IMR-90 (cell line): Measurements from ENCODE around the gene WNT10A. TPM values are rescaled to one million over a fixed set of nuclear protein-coding genes. Genes with fewer than 3 reads are reported as not detected.

Experiments used
- ATAC-seq: fragments of 200-7000 bp; cut with Tn5 transposase; 2 replicates; pipeline ENCODE4 v1.9.1; 2020; ENCODE audit warnings: low read depth, mild to moderate bottlenecking, moderate library complexity
- BruUV-seq: library from RNA; stranded (reverse); fragments of 400-500 nt; replicated peaks from 2 replicates; lab custom pipeline; 2021; lab: Mats Ljungman, UMichigan
- CTCF ChIA-PET: fragments of 300-600 bp; formaldehyde crosslinking; extraction: SDS; loops from one replicate; lab custom pipeline; 2021; ENCODE audit warnings: antibody characterized with exemption; lab: Yijun Ruan, JAX
- POLR2A ChIA-PET: fragments of 300-600 bp; sonication (Branson Sonifier 250); formaldehyde crosslinking; loops from one replicate; lab custom pipeline; 2022; ENCODE audit warnings: antibody characterized with exemption; ENCODE audit not compliant: unreplicated experiment; lab: Charles Lee
- DNase-seq: peaks from one replicate; pipeline ENCODE4 v3.0.0; 2013
- H2AFZ ChIP-seq: replicated peaks from 2 replicates; pipeline ENCODE3; 2013; ENCODE audit warnings: low read length, mild to moderate bottlenecking; ENCODE audit not compliant: poor library complexity
- H2AK5ac ChIP-seq: 2 replicates; pipeline ENCODE4 v1.6.1; 2013; ENCODE audit warnings: low read depth, low read length, inconsistent platforms
- H2AK9ac ChIP-seq: replicated peaks from 2 replicates; pipeline ENCODE3; 2013; ENCODE audit warnings: mild to moderate bottlenecking, low read depth, low read length, moderate library complexity; ENCODE audit not compliant: poor library complexity
- H2BK120ac ChIP-seq: 2 replicates; pipeline ENCODE4 v1.6.1; 2013; ENCODE audit warnings: low read depth, low read length, inconsistent platforms
- H2BK15ac ChIP-seq: 3 replicates; pipeline ENCODE4 v1.6.1; 2013; ENCODE audit warnings: low read depth, low read length, inconsistent platforms
- H2BK20ac ChIP-seq: 2 replicates; pipeline ENCODE4 v1.6.1; 2013; ENCODE audit warnings: low read depth, mild to moderate bottlenecking, inconsistent platforms, low read length, moderate library complexity
- H2BK5ac ChIP-seq: 2 replicates; pipeline ENCODE4 v1.6.1; 2013; ENCODE audit warnings: mild to moderate bottlenecking, low read depth, low read length, inconsistent platforms; ENCODE audit not compliant: poor library complexity, severe bottlenecking
- H3K14ac ChIP-seq: replicated peaks from 2 replicates; pipeline ENCODE4 v1.6.1; 2013; ENCODE audit warnings: low read depth, low read length, inconsistent platforms
- H3K18ac ChIP-seq: 2 replicates; pipeline ENCODE4 v1.6.1; 2013; ENCODE audit warnings: low read depth, low read length, control low read depth
- H3K23ac ChIP-seq: 2 replicates; pipeline ENCODE4 v1.6.1; 2013; ENCODE audit warnings: low read depth, low read length, inconsistent platforms
- H3K27ac ChIP-seq: 2 replicates; pipeline ENCODE4 v1.5.1; 2013; ENCODE audit warnings: mild to moderate bottlenecking, control low read depth, low read length; ENCODE audit not compliant: insufficient read depth
- H3K27me3 ChIP-seq: 2 replicates; pipeline ENCODE4 v1.6.1; 2013; ENCODE audit warnings: low read length; ENCODE audit not compliant: control insufficient read depth, insufficient read depth
- H3K36me3 ChIP-seq: 2 replicates; pipeline ENCODE4 v1.6.1; 2013; ENCODE audit warnings: low read length, mixed read lengths; ENCODE audit not compliant: control insufficient read depth, insufficient read depth
- H3K4ac ChIP-seq: 2 replicates; pipeline ENCODE4 v1.6.1; 2013; ENCODE audit warnings: low read depth, low read length, inconsistent platforms
- H3K4me1 ChIP-seq: 2 replicates; pipeline ENCODE4 v1.6.1; 2013; ENCODE audit warnings: low read length, mixed read lengths; ENCODE audit not compliant: control insufficient read depth, insufficient read depth
- H3K4me2 ChIP-seq: 2 replicates; pipeline ENCODE4 v1.6.1; 2013; ENCODE audit warnings: low read depth, mild to moderate bottlenecking, control low read depth, low read length, moderate library complexity
- H3K4me3 ChIP-seq: 2 replicates; pipeline ENCODE4 v1.5.1; 2013; ENCODE audit warnings: low read depth, mild to moderate bottlenecking, control low read depth, low read length, moderate library complexity; ENCODE audit not compliant: insufficient read depth
- H3K56ac ChIP-seq: 2 replicates; pipeline ENCODE4 v1.6.1; 2013; ENCODE audit warnings: low read length, inconsistent platforms; ENCODE audit not compliant: insufficient read depth; ENCODE audit errors: extremely low read depth
- H3K79me1 ChIP-seq, 2 experiments: 2 replicates each; pipeline ENCODE4 v1.6.1; 2013; ENCODE audit warnings: low read length in 2 of 2, inconsistent platforms in 1 of 2, low read depth in 1 of 2
- H3K9ac ChIP-seq: 2 replicates; pipeline ENCODE4 v1.6.1; 2013; ENCODE audit warnings: low read depth, low read length, control low read depth
- H3K9me1 ChIP-seq: 2 replicates; pipeline ENCODE4 v1.6.1; 2013; ENCODE audit warnings: low read length, inconsistent platforms; ENCODE audit not compliant: insufficient read depth
- H3K9me3 ChIP-seq: 2 replicates; pipeline ENCODE4 v1.6.1; 2013; ENCODE audit warnings: low read length; ENCODE audit not compliant: control insufficient read depth, insufficient read depth
- H4K20me1 ChIP-seq: 2 replicates; pipeline ENCODE4 v1.6.1; 2013; ENCODE audit warnings: low read length, inconsistent platforms; ENCODE audit not compliant: insufficient read depth
- H4K5ac ChIP-seq: 2 replicates; pipeline ENCODE4 v1.6.1; 2013; ENCODE audit warnings: mild to moderate bottlenecking, low read depth, low read length, control low read depth
- H4K8ac ChIP-seq, 2 experiments: 2 replicates each; pipeline ENCODE4 v1.6.1; 2013; ENCODE audit warnings: low read depth in 2 of 2, low read length in 2 of 2, control low read depth in 1 of 2, inconsistent platforms in 1 of 2
- H4K91ac ChIP-seq: 2 replicates; pipeline ENCODE4 v1.6.1; 2013; ENCODE audit warnings: low read depth, low read length, inconsistent platforms; ENCODE audit not compliant: insufficient read depth
- BHLHE40 ChIP-seq: fragments of 150-350 bp; IDR thresholded peaks from 2 replicates; pipeline ENCODE4 v1.6.1; 2016; ENCODE audit warnings: mild to moderate bottlenecking, low read depth, low read length
- CEBPB ChIP-seq: IDR thresholded peaks from 2 replicates; pipeline ENCODE4 v1.6.1; 2012; ENCODE audit warnings: low read depth, low read length, improper control_type of control experiment
- CHD1 ChIP-seq: IDR thresholded peaks from 2 replicates; pipeline ENCODE4 v1.6.1; 2012; ENCODE audit warnings: low read depth, low read length, improper control_type of control experiment
- CTCF ChIP-seq: conservative IDR thresholded peaks from 2 replicates; pipeline ENCODE4 v1.5.1; 2012; ENCODE audit warnings: mild to moderate bottlenecking, low read depth, low read length, improper control_type of control experiment
- ELK1 ChIP-seq: fragments of 150-350 bp; IDR thresholded peaks from 2 replicates; pipeline ENCODE4 v1.6.1; 2016; ENCODE audit warnings: low read depth, mild to moderate bottlenecking, low read length, moderate library complexity, borderline replicate concordance
- FOS ChIP-seq: fragments of 150-350 bp; IDR thresholded peaks from 2 replicates; pipeline ENCODE4 v1.6.1; 2016; ENCODE audit warnings: low read depth, low read length
- MAFK ChIP-seq: IDR thresholded peaks from 2 replicates; pipeline ENCODE4 v1.6.1; 2012; ENCODE audit warnings: low read depth, low read length, improper control_type of control experiment
- MAZ ChIP-seq: IDR thresholded peaks from 2 replicates; pipeline ENCODE4 v1.6.1; 2012; ENCODE audit warnings: low read depth, mild to moderate bottlenecking, low read length, improper control_type of control experiment, moderate library complexity, borderline replicate concordance
- MXI1 ChIP-seq: IDR thresholded peaks from 2 replicates; pipeline ENCODE4 v1.6.1; 2012; ENCODE audit warnings: low read depth, mild to moderate bottlenecking, low read length, moderate library complexity, borderline replicate concordance
- NFE2L2 ChIP-seq: fragments of 150-350 bp; IDR thresholded peaks from 2 replicates; pipeline ENCODE4 v1.6.1; 2016; ENCODE audit warnings: low read depth, mild to moderate bottlenecking, low read length
- POLR2A ChIP-seq: IDR thresholded peaks from 2 replicates; pipeline ENCODE4 v1.6.1; 2012; ENCODE audit warnings: mild to moderate bottlenecking, low read depth, low read length
- RAD21 ChIP-seq: IDR thresholded peaks from 2 replicates; pipeline ENCODE4 v1.6.1; 2012; ENCODE audit warnings: low read length, improper control_type of control experiment
- RCOR1 ChIP-seq: IDR thresholded peaks from 2 replicates; pipeline ENCODE4 v1.6.1; 2012; ENCODE audit warnings: mild to moderate bottlenecking, low read length, improper control_type of control experiment; ENCODE audit not compliant: insufficient replicate concordance
- SMC3 ChIP-seq: fragments of 150-350 bp; IDR thresholded peaks from 2 replicates; pipeline ENCODE4 v1.6.1; 2016; ENCODE audit warnings: low read depth, mild to moderate bottlenecking, antibody characterized with exemption, low read length, moderate library complexity
- USF2 ChIP-seq: fragments of 150-350 bp; IDR thresholded peaks from 2 replicates; pipeline ENCODE4 v1.6.1; 2017; ENCODE audit warnings: mild to moderate bottlenecking, antibody characterized with exemption, low read length, low read depth
- WGBS, 2 experiments: methylation state at CpG; one replicate each; pipeline versions ENCODE4 v1.1.5 to v1.1.7; 2013; ENCODE audit warnings: missing lambda C conversion rate in 2 of 2; ENCODE audit not compliant: insufficient read length in 1 of 2; ENCODE audit errors: extremely low coverage in 2 of 2; 5-methylcytosine and 5-hydroxymethylcytosine counted together
- dilution Hi-C: fragments of 300-500 bp; cut with HindIII; formaldehyde crosslinking; loops from one replicate; pipeline ENCODE4 v1.14.3; 2018; ENCODE audit warnings: low sequenced_read_pairs; ENCODE audit not compliant: unreplicated experiment
- in situ Hi-C: fragments of 300-500 bp; cut with MboI; formaldehyde crosslinking; loops from 3 replicates; pipeline ENCODE4 v1.14.3; 2019; ENCODE audit warnings: low sequenced_read_pairs, inconsistent platforms, mixed read lengths
- intact Hi-C: fragments of 100-400 bp; cut with micrococcal nuclease; formaldehyde crosslinking; loops from 2 replicates; pipeline ENCODE4 v1.10.0; 2022
- polyA plus RNA-seq, 3 experiments: library from polyadenylated mRNA; depleted of rRNA; stranded (reverse); fragments of >200 nt; gene quantifications; 2 replicates each; pipeline ENCODE4 v1.2.3, GENCODE V29; 2012; ENCODE audit warnings: low replicate concordance in 1 of 3
- total RNA-seq: library from RNA; depleted of rRNA; stranded (reverse); fragments of >200 nt; gene quantifications from 2 replicates; pipeline ENCODE4 v1.2.3, GENCODE V29; 2012

The WNT10A gene
- total and polyA plus RNA-seq, 2 of the 4 experiments (the other 2 are of a cell fraction): not detected

- H2AK5ac ChIP-seq: no peak overlapping the region
- no TSS peak for BruUV-seq
- in situ Hi-C loops: no loop called here
- peaks cover 7% of the 10 kb centered on the region; the same call in 1 of the 2 replicates for H3K4me1 ChIP-seq
- no peak overlapping the region for H4K91ac ChIP-seq
- dilution Hi-C loops: no loop called here
- no peak overlapping the region for H3K4me3 ChIP-seq
- no peak overlapping the region for H3K9ac ChIP-seq
- H4K8ac ChIP-seq: no peak overlapping the region
- H3K9me3 ChIP-seq: no peaks in the 10 kb centered on the region; the same call in 1 of the 2 replicates
- no peak overlapping the region for H2BK120ac ChIP-seq
- peak overlapping the region; percentile 74; the same call in 1 of the 2 replicates for H3K4me2 ChIP-seq
- H3K27ac ChIP-seq: no peak overlapping the region
- ATAC-seq (no peak; the same call in 1 of the 2 replicates), DNase-seq (no peak)
- no peak overlapping the region for H4K5ac ChIP-seq
- POLR2A ChIA-PET: no interaction called here
- no CpG with 5 or more reads among the region's 10 CpGs for WGBS, 2 experiments
- H4K20me1 ChIP-seq: peaks cover under 1% of the 10 kb centered on the region; the same call in 1 of the 2 replicates
- no peak overlapping the region for H3K18ac ChIP-seq
- no peak overlapping the region for H2BK5ac ChIP-seq
- CTCF ChIA-PET: interaction anchor here (1.4 kb wide), 1 partner anchor 17 kb away, joined by 4 read pairs; no protein-coding TSS in a partner anchor
- no peak overlapping the region for H2BK15ac ChIP-seq
- no peak overlapping the region for H2AK9ac ChIP-seq
- peak overlapping the region; percentile 85 for H2AFZ ChIP-seq
- intact Hi-C loops: no loop called here
- no peak overlapping the region for H3K14ac ChIP-seq
- H3K36me3 ChIP-seq: no peaks in the 10 kb centered on the region
- no peak overlapping the region for H3K56ac ChIP-seq
- H3K27me3 ChIP-seq: peaks cover 82% of the 10 kb centered on the region
- no peaks in the 10 kb centered on the region for H3K79me1 ChIP-seq
- H3K9me1 ChIP-seq: no peaks in the 10 kb centered on the region
- no peak overlapping the region for H2BK20ac ChIP-seq
- H3K4ac ChIP-seq: no peak overlapping the region
- H3K23ac ChIP-seq: no peak overlapping the region
- TF ChIP-seq NFE2L2 (no peak), SMC3 (no peak), CHD1 (no peak), RCOR1 (no peak), CEBPB (no peak), CTCF (no peak), MAZ (no peak), USF2 (no peak), MXI1 (no peak), POLR2A (no peak), BHLHE40 (no peak), MAFK (no peak), RAD21 (no peak), ELK1 (no peak), FOS (no peak)
These were observed 12.9 kb downstream of the WNT10A start for GRCh38 chr2:218893349-218894150.
